Activated naive CD4-positive, alpha-beta T cell treated with Interleukin-2 at 50 U/mL for 16 hours (primary cell): ENCODE measurements around the gene INSM2.

Source experiments
- DNase-seq: peaks from one replicate; pipeline ENCODE4 v3.0.0-alpha.2; 2020

INSM2 gene

GRCh38 chr14:35549551-35549950 lies 15.6 kb downstream of the INSM2 start:
- DNase-seq = no peak

- DNase-seq = no peak
Measured at GRCh38 chr14:35551081-35551480, 17.1 kb downstream of the INSM2 start.

GRCh38 chr14:35553808-35554207 lies 19.8 kb downstream of the INSM2 start:
- no peak for DNase-seq

DNA sequence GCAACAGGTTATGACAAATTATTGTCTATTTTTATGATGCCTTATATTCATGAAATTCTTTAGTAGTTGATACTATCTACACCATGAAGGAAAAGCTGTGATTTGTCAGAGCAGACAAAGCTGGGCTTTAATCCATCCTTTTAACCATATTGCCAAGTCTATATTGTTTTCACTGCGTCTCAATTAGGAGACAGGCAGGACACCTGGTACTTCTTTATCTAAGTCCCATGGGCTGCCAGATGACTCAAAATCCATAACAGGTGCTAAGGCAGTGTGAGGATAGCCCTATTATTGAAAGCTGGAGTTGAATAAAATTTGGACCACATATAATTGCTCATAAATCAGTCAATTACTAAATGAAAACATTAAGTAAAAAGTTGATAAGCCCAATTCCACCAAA lies 22.6 kb downstream of the INSM2 start:
- DNase-seq = no peak

- DNase-seq = no peak
Measured at GRCh38 chr14:35557221-35557747, 23.3 kb downstream of the INSM2 start.

GRCh38 chr14:35558680-35559079 lies 24.7 kb downstream of the INSM2 start:
- no peak for DNase-seq

DNA sequence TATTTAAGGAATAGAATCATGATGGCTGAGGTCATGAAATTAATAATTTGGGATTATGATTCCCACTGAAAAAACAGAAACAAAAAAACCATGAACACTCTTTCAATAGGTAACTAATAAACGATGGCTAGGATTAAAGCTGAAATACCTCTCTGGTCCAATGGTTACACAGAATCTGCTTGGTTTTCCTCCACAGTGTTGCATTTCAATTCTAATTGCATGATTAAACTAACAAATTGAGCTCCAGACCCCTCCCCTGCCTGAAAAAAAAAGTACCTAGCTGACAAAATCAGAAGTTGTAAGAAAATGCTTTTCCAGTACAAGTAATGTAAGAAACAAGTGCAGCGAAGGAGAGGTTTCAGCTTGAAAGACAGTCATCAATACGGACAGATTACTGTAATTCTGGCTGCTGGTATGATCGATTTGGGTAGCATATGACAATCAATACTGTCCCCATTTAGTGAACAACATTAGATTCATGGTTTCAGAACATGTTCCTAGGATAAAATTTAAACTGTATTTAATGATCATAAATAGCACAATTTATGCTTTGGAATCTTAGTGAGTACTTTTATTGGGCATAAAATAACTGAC lies 32.0 kb downstream of the INSM2 start:
- no peak for DNase-seq

DNA sequence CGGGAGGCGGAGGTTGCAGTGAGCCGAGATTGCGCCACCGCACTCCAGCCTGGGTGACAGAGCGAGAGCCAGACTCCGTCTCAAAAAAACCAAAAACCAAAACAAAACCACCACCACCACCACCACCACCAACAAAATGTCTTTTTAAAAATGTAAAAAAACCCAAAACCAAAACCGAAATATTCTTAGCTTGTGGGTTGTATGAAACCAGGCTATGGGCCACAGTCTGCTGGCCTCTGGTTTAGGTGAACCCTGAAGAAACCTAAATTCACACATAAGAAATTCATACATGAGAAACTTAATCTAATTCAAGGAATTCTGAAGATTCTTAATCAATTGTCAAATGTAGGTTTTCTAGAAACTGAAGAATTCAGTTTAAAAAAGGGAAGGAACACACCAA lies 37.6 kb downstream of the INSM2 start:
- DNase-seq = no peak

GRCh38 chr14:35573911-35574310 lies 39.9 kb downstream of the INSM2 start:
- DNase-seq = no peak

GRCh38 chr14:35576260-35576659 lies 42.3 kb downstream of the INSM2 start:
- DNase-seq = no peak

GRCh38 chr14:35576856-35577255 lies 42.9 kb downstream of the INSM2 start:
- DNase-seq = no peak

- no peak for DNase-seq
Measured at GRCh38 chr14:35578135-35578534, 44.2 kb downstream of the INSM2 start.

DNA sequence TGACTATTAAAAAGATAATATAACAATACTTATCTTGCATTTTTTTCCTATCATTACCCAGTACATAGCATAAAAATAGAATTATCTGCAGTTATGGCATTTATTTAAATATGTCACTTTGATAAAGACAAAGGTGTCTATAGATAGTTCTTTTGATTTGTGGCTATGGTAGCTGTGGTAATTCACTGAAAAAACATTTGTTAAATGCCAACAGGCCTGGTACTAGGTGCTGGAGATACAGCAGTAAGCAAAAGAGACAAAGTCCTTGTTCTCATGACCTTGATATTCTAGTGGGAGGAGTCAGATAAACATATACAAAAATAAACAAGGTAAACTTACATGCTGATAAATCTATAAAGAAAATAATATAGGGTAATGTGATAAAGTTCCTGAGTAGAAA lies 44.7 kb downstream of the INSM2 start:
- DNase-seq = no peak
